GM21360 (cell line): ENCODE results near the gene NCS1.
"Not testable (repeated sequence)": the region's sequence is repeated elsewhere in the genome, so short reads cannot be mapped to it uniquely, and the experiment has no call there.

Source experiments
- ATAC-seq: cut with Tn5 transposase; IDR thresholded peaks from one replicate; pipeline ENCODE4 v1.9.1; 2021; ENCODE audit warnings: mild to moderate bottlenecking, moderate library complexity; ENCODE audit not compliant: unreplicated experiment

NCS1 gene

DNA sequence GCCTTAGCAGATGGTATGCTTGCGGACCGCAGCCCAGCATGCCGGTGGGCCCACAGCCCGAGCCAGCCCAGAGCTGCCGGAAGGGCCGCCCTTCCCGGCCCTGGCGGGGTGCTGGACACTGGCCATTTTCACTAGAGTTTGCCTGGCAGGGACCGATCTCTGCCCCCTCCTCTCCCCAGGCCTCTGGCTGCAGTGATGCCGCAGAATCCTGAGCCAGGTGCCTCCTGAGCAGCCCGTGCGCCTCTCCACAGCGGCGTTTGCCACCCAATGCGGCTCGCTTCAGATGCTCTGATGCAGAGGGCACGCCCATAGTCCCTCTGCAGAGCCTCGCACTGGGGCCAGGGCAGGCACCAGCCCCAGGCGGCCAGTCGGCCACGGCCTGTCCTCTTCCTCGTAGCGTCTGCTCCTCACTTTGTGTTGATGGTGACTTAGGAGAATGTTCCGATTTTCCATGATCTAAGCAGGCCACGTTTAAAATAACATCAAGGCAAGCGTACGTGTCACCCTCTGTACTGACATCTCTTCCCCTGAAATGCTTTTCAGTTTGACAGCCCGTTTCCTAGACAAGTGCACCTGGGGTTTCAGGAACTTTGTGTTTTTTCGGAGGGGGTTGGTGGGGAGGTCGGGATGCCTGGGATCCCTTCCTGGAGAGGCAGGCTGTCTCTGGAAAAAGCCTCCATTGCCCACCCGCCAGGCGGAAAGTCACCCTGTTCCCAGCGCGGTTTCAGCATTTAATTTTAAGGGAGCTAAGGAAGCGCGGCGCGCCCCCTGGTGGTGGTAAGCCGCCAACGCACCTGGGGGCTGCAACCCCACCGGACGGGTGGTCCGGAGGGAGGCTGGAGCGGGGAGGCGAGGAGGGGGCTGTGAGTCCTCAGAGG, 63.6 kb downstream of the NCS1 start:
- ATAC-seq = no peak

DNA sequence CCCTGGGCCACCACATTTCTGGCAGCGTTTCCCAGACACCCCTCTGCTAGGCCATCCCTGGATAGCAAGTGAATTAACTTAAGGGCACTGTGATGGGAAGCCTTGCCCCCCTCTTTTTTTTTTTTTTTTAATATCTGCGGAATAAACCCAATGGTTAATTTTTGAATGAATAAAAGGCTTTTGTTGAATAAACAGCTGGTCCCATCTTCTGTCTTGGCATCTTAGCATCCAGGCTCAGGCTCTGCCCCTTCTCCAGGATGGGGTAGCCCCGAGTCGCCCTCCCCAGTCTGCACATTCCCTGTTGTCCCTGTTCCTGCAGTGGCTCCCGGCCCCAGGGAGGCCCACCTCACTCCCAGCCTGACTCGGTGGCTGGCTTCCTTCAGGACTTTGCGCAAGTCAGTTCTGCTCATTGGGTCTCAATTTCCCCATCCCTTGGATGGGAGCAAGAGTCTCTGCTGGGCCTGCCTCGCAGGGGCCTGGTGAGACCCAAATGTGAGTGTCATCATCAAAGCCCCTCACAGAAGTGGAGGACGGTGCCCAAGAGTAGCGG, 64.3 kb downstream of the NCS1 start:
- no peak for ATAC-seq

DNA sequence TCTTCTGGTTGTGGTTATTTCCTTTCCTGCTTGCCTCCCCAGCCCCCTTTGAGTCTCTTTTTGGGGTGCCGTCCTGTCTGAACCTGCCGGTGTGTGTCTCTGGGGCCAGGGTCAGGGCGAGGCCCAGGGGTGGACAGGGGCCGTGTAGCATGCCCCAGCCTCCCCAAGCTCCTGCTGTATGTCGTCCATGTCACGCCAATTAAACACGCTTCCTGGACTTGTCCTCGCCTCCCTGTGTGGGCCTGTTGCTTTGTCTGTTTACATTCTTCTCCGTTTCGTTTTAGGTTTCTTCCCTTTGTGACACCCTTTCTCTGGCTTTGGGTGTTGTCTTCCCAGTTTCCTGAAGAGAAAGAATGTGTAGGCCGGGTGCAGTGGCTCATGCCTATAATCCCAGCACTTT, 64.9 kb downstream of the NCS1 start:
- no peak for ATAC-seq

DNA sequence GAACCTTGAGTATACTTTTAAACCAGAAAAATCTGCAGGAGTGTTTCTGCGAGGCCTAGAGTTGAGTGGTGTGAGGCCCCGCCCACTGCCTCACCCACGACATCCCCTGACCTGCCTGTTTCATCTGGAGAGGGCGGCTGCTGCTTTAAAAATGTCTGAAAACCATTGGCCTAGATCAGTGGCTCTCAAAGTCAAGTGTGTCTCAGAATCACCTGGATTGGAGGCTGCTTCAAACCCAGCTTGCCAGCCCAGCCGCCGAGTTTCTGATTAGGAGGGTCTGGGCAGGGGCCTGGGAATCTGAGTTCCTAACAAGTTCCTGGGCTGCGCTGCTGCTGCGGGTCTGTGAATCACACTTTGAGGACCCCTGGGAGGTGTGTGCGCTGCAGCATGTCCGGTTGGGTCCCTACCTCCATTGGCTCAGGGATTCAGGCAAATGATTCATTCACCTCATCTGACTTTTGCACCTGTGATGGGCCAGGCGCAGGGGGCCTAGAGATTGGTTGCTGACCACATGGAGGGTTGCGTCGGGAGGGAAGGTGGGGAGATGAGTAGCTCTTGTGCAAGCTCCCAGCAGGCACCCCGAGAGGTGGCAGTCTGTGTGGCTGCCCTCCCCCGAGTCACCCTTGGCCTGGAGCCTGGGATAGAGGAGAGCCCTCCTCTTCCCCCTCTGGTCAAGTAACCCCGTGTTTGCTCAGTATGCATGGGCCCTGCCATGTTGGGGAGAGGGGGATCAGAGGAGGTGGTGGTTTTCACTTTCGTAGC, 65.7 kb downstream of the NCS1 start:
- no peak for ATAC-seq

DNA sequence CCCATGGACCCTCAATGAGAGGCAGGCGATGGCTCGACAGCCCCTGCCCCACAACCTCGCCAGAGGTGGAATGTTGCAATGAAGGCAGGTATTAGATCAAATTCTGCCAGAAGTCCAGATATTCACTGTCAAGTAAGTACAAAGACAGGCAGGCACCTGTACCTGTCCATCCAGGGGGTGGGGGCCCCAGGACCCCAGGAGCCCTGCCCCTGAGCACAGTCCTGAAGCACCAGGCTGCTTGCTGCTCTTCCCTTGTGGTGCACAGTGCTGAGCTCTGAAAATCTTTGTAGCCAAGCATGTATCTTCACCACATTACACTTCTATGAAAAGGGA, 67.1 kb downstream of the NCS1 start:
- no peak for ATAC-seq

DNA sequence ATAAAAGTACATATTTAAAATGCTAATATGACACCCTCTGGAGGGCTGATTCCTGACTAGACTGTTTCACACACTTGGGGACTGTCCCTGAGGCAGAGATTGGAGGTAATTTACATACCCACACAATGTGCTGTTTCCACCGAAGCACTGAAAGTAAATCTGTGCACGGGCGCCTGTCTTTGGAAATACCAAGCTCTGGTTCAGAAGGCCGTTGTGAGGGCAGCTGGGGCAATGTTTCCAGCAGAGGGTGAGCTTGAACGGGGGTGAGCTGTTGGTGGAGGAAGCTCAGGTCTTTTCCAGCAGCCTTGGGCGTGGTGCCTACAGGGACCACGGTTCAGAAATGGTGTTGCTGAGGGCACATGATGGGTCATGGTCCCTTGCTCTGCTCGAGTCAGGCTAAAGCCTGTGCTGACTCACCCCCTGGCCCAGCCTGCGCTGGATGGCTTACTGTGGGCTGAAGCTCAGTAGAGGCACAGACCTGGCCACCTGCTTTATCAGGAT, 67.6 kb downstream of the NCS1 start:
- ATAC-seq = peak; percentile 72

DNA sequence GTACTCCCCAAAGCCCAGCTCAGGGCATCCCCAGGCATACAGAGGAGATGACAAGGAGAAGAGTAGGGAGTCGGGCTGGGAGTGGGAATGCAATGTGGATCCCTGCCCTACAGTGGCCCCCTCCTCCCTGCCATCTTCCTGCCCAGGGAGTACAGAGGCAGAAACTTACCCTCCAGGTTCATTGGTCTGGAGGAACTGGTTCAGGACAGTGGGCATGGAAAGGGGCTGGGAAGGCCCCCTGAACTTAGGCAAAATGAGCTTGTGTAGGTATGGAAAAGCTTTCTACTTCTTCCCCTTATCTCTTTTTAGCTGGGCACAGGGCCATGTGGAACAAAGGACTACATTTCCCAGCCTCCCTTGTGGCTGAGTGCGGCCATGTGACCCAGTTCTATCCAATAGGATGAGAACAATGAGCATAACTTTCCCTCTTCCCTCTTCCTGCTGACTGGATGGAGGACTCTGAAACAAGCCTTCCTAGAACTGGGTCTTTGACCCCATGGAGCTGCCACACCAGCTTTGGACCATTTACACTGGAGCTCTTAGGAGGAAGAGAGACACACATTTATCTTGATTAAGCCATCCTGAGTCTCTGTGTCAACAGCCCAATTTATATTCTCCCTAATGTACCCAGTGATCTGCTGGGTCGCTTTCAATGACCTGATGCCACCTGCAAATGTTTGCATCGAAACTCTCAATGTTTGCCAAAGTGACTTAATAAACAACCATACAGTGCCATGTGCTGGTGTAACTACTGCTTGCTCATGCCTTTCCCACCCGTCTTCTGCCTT, 68.4 kb downstream of the NCS1 start:
- ATAC-seq = no peak

DNA sequence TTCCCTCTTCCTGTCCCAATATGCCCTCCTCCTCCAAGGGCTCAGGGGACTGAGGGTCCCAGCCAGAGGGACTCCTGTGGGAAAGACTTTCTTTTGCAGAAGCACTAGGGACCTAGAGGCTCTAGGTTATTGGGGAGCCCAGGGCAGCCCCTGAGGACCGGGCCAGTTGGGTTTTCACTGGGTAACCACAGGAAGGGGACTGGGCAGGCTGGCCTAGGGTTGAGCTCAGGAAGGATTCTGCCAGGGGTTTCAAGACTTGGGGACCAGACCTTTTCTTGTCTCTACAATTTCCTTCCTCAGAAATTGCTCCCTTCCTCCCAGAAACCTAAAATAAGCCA, 69.0 kb downstream of the NCS1 start:
- no peak for ATAC-seq

DNA sequence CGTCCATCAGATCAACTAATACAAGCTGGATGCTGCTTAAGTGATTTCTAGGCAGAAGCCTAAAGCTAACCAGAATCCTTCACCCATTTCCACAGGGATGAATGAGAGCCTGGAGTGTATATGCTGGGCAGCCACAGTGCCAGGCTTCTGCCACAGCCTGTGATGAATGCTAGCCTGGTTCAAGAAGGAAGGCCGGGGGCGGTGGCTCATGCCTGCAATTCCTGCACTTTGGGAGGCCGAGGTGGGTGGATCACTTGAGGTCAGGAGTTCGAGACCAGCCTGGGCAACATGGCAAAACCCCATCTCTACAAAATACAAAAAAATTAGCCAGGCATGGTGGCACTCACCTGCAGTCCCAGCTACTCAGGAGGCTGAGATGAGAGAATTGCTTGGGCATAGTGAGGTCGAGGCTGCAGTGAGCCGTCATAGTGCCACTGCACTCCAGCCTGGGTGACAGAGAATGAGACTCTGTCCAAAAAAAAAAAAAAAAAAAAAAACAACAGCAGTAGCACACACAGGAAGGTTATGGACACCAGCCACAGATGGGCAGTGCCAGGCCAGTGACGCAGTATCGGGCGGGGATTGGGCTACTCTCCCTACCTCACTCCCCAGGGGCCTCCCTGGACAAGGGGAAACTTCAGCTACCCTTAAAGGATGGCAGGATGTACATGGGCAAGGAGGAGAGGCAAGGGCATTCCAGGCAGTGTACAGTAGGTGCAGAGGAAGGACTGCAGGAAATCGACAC, 70.2 kb downstream of the NCS1 start:
- no peak for ATAC-seq

DNA sequence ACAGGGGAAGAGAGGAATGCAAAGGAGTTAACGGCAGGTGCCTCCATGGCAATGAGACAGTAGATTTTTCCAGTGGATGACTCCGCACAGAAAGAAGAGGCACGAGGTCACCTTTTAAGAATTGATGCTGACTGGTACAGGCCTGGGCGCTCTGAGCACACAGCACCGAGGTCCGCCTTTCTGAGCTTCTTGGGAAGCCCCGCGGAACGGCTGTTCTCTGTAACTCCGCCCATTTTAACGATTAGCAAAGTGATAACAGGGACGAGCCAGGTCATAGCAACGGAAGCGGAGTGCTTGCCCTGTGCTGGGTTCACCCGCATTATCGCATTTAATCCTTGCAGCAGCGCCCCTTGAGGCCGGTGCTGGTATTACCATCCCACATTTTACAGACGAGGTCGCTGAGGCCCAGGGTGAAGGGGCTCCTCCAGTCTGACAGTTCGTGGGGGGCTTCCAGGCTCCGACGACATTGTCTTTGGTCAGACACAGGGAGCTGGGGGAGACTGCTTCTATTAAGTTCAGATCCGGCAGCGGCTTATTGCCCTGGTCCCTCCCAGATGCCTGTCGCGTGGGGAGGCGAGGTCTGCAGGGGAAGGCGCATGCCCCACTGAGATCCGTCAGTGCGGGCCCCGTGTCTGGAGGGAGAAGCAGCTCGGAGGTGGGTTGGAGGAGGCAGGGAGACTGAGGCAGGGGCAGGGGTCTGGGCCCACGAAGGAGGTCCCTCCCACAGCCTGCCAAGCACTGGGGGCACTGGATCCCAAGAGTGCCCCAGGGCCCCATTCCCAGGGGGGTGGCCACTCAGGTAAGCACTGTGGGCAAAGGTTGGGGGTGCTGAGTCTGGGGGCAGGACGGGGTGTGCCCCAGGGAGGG, 71.0 kb downstream of the NCS1 start:
- no peak for ATAC-seq

DNA sequence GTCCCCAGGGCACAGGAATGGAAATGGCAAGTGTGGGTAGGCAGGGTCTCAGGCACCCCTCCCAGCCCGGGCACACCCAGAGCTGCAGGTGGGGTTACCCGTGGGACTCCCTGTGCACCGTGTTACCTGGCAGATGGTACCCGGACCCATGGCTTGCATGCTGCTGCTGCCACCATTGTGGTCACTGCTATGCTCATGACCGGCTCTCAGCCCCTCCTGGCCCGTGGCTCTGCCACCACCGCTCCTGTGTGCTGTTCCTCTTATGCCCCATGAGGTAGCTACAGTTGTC, 71.6 kb downstream of the NCS1 start:
- ATAC-seq = no peak

DNA sequence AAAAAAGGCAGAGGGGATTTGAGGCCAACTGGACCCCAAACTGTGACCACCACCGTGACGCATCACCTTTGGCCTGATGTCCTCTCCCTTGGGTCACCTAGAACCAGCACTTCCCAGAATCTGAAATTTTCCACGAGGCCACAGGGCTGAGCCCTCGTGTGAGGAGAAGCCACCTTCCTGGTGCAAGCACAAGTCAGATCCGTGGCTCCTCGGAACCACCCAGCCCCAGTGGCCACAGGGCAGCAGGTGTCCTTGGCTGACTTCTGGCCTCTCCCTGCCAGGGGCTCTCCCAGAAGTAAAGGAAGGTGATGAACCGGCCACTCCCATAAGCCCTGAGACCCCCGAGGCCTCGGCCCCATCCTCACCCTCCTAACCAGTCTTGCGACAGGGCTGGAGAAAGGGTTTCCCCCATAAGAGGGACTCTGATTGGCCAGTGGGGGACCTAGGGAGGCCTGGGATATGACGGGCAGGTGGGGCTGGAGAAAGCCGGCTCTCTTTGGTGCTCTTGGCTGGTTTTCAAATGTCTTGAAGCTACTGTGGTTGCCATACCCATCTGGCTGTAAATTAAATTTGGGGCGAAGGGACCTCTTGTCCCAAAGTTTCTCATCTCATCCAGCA, 72.5 kb downstream of the NCS1 start:
- ATAC-seq = no peak

DNA sequence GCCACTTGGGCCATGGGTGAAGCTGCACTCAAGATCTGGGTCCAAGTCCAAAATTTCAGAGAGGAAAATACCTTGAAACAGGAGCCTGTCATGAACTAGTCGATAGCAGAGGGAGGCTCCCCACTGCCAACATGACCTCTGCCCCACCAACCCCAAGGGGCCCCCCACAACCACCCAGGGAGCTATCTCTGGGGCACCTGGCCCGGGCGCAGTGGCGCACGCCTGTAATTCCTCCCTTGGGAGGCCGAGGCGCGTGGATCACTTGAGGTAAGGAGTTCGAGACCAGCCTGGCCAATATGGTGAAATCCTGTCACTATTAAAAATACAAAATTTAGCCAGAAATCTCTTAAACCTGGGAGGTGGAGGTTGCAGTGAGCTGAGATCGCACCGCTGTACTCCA, 73.3 kb downstream of the NCS1 start:
- ATAC-seq = no peak

DNA sequence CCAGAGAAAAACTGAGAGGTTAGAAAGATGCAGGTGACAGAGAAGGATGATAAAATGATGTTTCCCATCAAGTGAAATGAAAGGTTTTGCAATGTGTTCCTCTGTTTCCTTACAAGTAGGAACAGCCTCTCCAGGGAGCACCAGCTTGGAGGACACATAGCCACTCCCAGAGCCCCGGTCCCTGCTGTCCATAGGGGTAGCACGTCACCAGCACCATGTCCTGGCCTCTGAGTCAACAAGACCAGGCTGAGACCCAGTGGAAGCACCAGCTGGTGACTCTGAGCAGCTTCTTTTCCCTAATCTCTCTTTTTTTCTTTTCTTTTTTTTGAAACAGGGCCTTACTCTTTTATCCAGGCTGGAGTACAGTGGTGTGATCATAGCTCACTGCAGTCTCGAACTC, 73.9 kb downstream of the NCS1 start:
- ATAC-seq = no peak

DNA sequence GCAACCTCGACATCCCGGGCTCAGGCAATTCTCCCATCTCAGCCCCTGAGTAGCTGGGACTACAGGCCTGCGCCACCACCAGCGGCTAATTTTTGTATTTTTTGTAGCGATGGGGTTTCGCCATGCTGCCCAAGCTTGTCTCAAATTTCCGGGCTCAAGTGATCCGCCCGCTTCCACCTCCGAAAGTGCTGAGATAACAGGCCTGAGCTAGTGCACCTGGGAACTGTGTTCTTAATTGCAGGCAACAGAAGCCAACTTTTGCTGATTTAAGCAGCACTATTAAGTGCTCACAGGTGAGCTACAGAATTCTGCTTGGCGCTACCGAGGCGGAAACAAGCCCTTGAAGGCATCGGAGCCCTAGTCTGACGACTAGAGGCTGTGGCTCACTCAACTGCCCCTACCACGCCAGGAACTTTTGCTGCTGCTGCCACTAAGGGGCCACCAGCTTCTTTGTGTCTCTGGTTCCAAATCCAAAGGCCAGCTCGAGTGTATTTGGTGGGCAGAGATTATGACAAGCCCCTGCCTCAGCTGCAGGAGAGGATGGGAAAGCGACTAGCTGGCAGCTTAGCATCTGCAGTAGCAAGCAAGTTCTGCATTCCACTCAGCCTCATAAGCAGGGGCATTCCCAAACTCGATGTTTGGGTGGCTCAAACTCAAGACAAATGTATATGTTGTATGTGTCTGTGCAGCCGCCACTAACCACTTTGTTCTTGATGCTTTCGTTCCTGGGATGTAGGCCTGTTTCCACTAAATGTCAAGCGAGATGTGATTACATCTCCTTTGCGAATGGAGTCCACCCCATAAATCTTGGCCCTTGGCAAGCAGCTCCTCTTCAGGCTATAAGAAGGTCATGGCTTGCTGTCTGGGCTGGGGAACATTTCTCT, 82.8 kb downstream of the NCS1 start:
- ATAC-seq = no peak

DNA sequence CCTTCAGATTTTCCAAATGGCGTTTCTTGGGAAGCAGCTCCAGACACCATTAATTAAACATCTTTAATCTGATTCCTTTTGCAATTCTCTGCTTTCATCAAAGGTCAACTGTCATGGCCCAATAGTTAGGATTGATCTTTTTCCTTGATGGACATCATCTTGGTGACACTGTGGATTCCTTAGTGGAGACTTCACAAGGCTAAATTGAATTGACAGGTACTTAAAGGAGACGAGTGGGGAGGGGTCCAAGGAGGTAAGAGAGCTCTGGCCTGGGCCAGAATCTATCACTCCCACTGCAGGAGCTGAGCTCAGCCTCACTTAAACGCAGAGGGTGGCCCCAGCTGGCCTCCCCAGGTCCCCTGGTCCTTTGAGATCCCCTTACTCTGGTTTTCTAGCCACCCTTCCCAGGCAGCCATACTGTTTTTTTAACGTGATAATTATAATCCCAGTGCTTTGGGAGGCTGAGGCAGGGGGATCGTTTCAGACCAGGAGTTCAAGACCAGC, 83.5 kb downstream of the NCS1 start:
- no peak for ATAC-seq

DNA sequence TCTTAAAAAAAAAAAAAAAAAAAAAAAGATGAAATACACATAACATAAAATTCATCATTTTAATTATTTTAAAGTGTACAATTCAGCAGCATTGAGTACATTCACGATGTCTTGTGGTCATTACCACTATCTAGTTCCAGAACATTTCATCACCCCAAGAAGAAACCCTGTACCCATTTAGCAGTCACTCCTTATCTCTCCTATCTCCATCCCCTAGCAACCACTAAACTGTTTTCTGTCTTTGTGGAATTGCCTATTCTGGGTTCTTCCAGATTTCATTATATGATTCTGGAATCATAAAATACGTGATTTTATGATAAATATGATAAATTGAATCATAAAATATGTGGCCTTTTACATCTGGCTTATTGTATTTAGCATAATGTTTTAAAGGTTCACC, 84.4 kb downstream of the NCS1 start:
- no peak for ATAC-seq

DNA sequence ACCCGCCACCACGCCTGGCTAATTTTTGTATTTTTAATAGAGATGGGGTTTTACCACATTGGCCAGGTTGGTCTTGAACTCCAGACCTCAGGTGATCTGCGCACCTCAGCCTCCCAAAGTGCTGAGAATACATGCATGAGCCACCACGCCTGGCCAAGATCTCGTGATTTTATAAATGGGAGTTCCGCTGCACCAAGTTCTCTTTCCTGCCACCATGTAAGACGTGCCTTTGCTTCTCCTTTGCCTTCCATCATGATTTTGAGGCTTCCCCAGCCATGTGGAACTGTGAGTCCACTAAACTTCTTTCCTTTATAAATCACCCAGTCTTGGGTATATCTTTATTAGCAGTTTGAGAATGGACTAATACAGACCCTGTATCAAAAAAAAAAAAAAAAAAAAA, 85.9 kb downstream of the NCS1 start:
- ATAC-seq = not testable (repeated sequence)
